IMR-90 (cell line): ENCODE measurements around the gene NUDT15. TPM values are rescaled to one million over a fixed set of nuclear protein-coding genes. Genes with fewer than 3 reads are reported as not detected.
A peak's percentile ranks its signal among the peaks of the same experiment; 100 is the strongest.

Experiments
- ATAC-seq: fragments of 200-7000 bp; cut with Tn5 transposase; 2 replicates; pipeline ENCODE4 v1.9.1; 2020; ENCODE audit warnings: low read depth, mild to moderate bottlenecking, moderate library complexity
- BruUV-seq: library from RNA; stranded (reverse); fragments of 400-500 nt; replicated peaks from 2 replicates; lab custom pipeline; 2021; lab: Mats Ljungman, UMichigan
- CTCF ChIA-PET: fragments of 300-600 bp; formaldehyde crosslinking; extraction: SDS; loops from one replicate; lab custom pipeline; 2021; ENCODE audit warnings: antibody characterized with exemption; lab: Yijun Ruan, JAX
- POLR2A ChIA-PET: fragments of 300-600 bp; sonication (Branson Sonifier 250); formaldehyde crosslinking; loops from one replicate; lab custom pipeline; 2022; ENCODE audit warnings: antibody characterized with exemption; ENCODE audit not compliant: unreplicated experiment; lab: Charles Lee
- DNase-seq: peaks from one replicate; pipeline ENCODE4 v3.0.0; 2013
- H2AFZ ChIP-seq: replicated peaks from 2 replicates; pipeline ENCODE3; 2013; ENCODE audit warnings: low read length, mild to moderate bottlenecking; ENCODE audit not compliant: poor library complexity
- H2AK5ac ChIP-seq: 2 replicates; pipeline ENCODE4 v1.6.1; 2013; ENCODE audit warnings: low read depth, low read length, inconsistent platforms
- H2AK9ac ChIP-seq: replicated peaks from 2 replicates; pipeline ENCODE3; 2013; ENCODE audit warnings: mild to moderate bottlenecking, low read depth, low read length, moderate library complexity; ENCODE audit not compliant: poor library complexity
- H2BK120ac ChIP-seq: 2 replicates; pipeline ENCODE4 v1.6.1; 2013; ENCODE audit warnings: low read depth, low read length, inconsistent platforms
- H2BK15ac ChIP-seq: 3 replicates; pipeline ENCODE4 v1.6.1; 2013; ENCODE audit warnings: low read depth, low read length, inconsistent platforms
- H2BK20ac ChIP-seq: 2 replicates; pipeline ENCODE4 v1.6.1; 2013; ENCODE audit warnings: low read depth, mild to moderate bottlenecking, inconsistent platforms, low read length, moderate library complexity
- H2BK5ac ChIP-seq: 2 replicates; pipeline ENCODE4 v1.6.1; 2013; ENCODE audit warnings: mild to moderate bottlenecking, low read depth, low read length, inconsistent platforms; ENCODE audit not compliant: poor library complexity, severe bottlenecking
- H3K14ac ChIP-seq: replicated peaks from 2 replicates; pipeline ENCODE4 v1.6.1; 2013; ENCODE audit warnings: low read depth, low read length, inconsistent platforms
- H3K18ac ChIP-seq: 2 replicates; pipeline ENCODE4 v1.6.1; 2013; ENCODE audit warnings: low read depth, low read length, control low read depth
- H3K23ac ChIP-seq: 2 replicates; pipeline ENCODE4 v1.6.1; 2013; ENCODE audit warnings: low read depth, low read length, inconsistent platforms
- H3K27ac ChIP-seq: 2 replicates; pipeline ENCODE4 v1.5.1; 2013; ENCODE audit warnings: mild to moderate bottlenecking, control low read depth, low read length; ENCODE audit not compliant: insufficient read depth
- H3K27me3 ChIP-seq: 2 replicates; pipeline ENCODE4 v1.6.1; 2013; ENCODE audit warnings: low read length; ENCODE audit not compliant: control insufficient read depth, insufficient read depth
- H3K36me3 ChIP-seq: 2 replicates; pipeline ENCODE4 v1.6.1; 2013; ENCODE audit warnings: low read length, mixed read lengths; ENCODE audit not compliant: control insufficient read depth, insufficient read depth
- H3K4ac ChIP-seq: 2 replicates; pipeline ENCODE4 v1.6.1; 2013; ENCODE audit warnings: low read depth, low read length, inconsistent platforms
- H3K4me1 ChIP-seq: 2 replicates; pipeline ENCODE4 v1.6.1; 2013; ENCODE audit warnings: low read length, mixed read lengths; ENCODE audit not compliant: control insufficient read depth, insufficient read depth
- H3K4me2 ChIP-seq: 2 replicates; pipeline ENCODE4 v1.6.1; 2013; ENCODE audit warnings: low read depth, mild to moderate bottlenecking, control low read depth, low read length, moderate library complexity
- H3K4me3 ChIP-seq: 2 replicates; pipeline ENCODE4 v1.5.1; 2013; ENCODE audit warnings: low read depth, mild to moderate bottlenecking, control low read depth, low read length, moderate library complexity; ENCODE audit not compliant: insufficient read depth
- H3K56ac ChIP-seq: 2 replicates; pipeline ENCODE4 v1.6.1; 2013; ENCODE audit warnings: low read length, inconsistent platforms; ENCODE audit not compliant: insufficient read depth; ENCODE audit errors: extremely low read depth
- H3K79me1 ChIP-seq, 2 experiments: 2 replicates each; pipeline ENCODE4 v1.6.1; 2013; ENCODE audit warnings: low read length in 2 of 2, inconsistent platforms in 1 of 2, low read depth in 1 of 2
- H3K9ac ChIP-seq: 2 replicates; pipeline ENCODE4 v1.6.1; 2013; ENCODE audit warnings: low read depth, low read length, control low read depth
- H3K9me1 ChIP-seq: 2 replicates; pipeline ENCODE4 v1.6.1; 2013; ENCODE audit warnings: low read length, inconsistent platforms; ENCODE audit not compliant: insufficient read depth
- H3K9me3 ChIP-seq: 2 replicates; pipeline ENCODE4 v1.6.1; 2013; ENCODE audit warnings: low read length; ENCODE audit not compliant: control insufficient read depth, insufficient read depth
- H4K20me1 ChIP-seq: 2 replicates; pipeline ENCODE4 v1.6.1; 2013; ENCODE audit warnings: low read length, inconsistent platforms; ENCODE audit not compliant: insufficient read depth
- H4K5ac ChIP-seq: 2 replicates; pipeline ENCODE4 v1.6.1; 2013; ENCODE audit warnings: mild to moderate bottlenecking, low read depth, low read length, control low read depth
- H4K8ac ChIP-seq, 2 experiments: 2 replicates each; pipeline ENCODE4 v1.6.1; 2013; ENCODE audit warnings: low read depth in 2 of 2, low read length in 2 of 2, control low read depth in 1 of 2, inconsistent platforms in 1 of 2
- H4K91ac ChIP-seq: 2 replicates; pipeline ENCODE4 v1.6.1; 2013; ENCODE audit warnings: low read depth, low read length, inconsistent platforms; ENCODE audit not compliant: insufficient read depth
- BHLHE40 ChIP-seq: fragments of 150-350 bp; IDR thresholded peaks from 2 replicates; pipeline ENCODE4 v1.6.1; 2016; ENCODE audit warnings: mild to moderate bottlenecking, low read depth, low read length
- CEBPB ChIP-seq: IDR thresholded peaks from 2 replicates; pipeline ENCODE4 v1.6.1; 2012; ENCODE audit warnings: low read depth, low read length, improper control_type of control experiment
- CHD1 ChIP-seq: IDR thresholded peaks from 2 replicates; pipeline ENCODE4 v1.6.1; 2012; ENCODE audit warnings: low read depth, low read length, improper control_type of control experiment
- FOS ChIP-seq: fragments of 150-350 bp; IDR thresholded peaks from 2 replicates; pipeline ENCODE4 v1.6.1; 2016; ENCODE audit warnings: low read depth, low read length
- MAFK ChIP-seq: IDR thresholded peaks from 2 replicates; pipeline ENCODE4 v1.6.1; 2012; ENCODE audit warnings: low read depth, low read length, improper control_type of control experiment
- POLR2A ChIP-seq: IDR thresholded peaks from 2 replicates; pipeline ENCODE4 v1.6.1; 2012; ENCODE audit warnings: mild to moderate bottlenecking, low read depth, low read length
- RAD21 ChIP-seq: IDR thresholded peaks from 2 replicates; pipeline ENCODE4 v1.6.1; 2012; ENCODE audit warnings: low read length, improper control_type of control experiment
- RCOR1 ChIP-seq: IDR thresholded peaks from 2 replicates; pipeline ENCODE4 v1.6.1; 2012; ENCODE audit warnings: mild to moderate bottlenecking, low read length, improper control_type of control experiment; ENCODE audit not compliant: insufficient replicate concordance
- RFX5 ChIP-seq: IDR thresholded peaks from 2 replicates; pipeline ENCODE4 v1.8.0; 2012; ENCODE audit warnings: low read depth, mild to moderate bottlenecking, low read length, moderate library complexity
- SMC3 ChIP-seq: fragments of 150-350 bp; IDR thresholded peaks from 2 replicates; pipeline ENCODE4 v1.6.1; 2016; ENCODE audit warnings: low read depth, mild to moderate bottlenecking, antibody characterized with exemption, low read length, moderate library complexity
- USF2 ChIP-seq: fragments of 150-350 bp; IDR thresholded peaks from 2 replicates; pipeline ENCODE4 v1.6.1; 2017; ENCODE audit warnings: mild to moderate bottlenecking, antibody characterized with exemption, low read length, low read depth
- WGBS, 2 experiments: methylation state at CpG; one replicate each; pipeline versions ENCODE4 v1.1.5 to v1.1.7; 2013; ENCODE audit warnings: missing lambda C conversion rate in 2 of 2; ENCODE audit not compliant: insufficient read length in 1 of 2; ENCODE audit errors: extremely low coverage in 2 of 2; 5-methylcytosine and 5-hydroxymethylcytosine counted together
- dilution Hi-C: fragments of 300-500 bp; cut with HindIII; formaldehyde crosslinking; loops from one replicate; pipeline ENCODE4 v1.14.3; 2018; ENCODE audit warnings: low sequenced_read_pairs; ENCODE audit not compliant: unreplicated experiment
- in situ Hi-C: fragments of 300-500 bp; cut with MboI; formaldehyde crosslinking; loops from 3 replicates; pipeline ENCODE4 v1.14.3; 2019; ENCODE audit warnings: low sequenced_read_pairs, inconsistent platforms, mixed read lengths
- intact Hi-C: fragments of 100-400 bp; cut with micrococcal nuclease; formaldehyde crosslinking; loops from 2 replicates; pipeline ENCODE4 v1.10.0; 2022
- polyA plus RNA-seq, 3 experiments: library from polyadenylated mRNA; depleted of rRNA; stranded (reverse); fragments of >200 nt; gene quantifications; 2 replicates each; pipeline ENCODE4 v1.2.3, GENCODE V29; 2012; ENCODE audit warnings: low replicate concordance in 1 of 3
- total RNA-seq: library from RNA; depleted of rRNA; stranded (reverse); fragments of >200 nt; gene quantifications from 2 replicates; pipeline ENCODE4 v1.2.3, GENCODE V29; 2012
- TF ChIP-seq, protein P1 (sequence below): conservative IDR thresholded peaks from 2 replicates; pipeline ENCODE4 v1.5.1; 2012; ENCODE audit warnings: mild to moderate bottlenecking, low read depth, low read length, improper control_type of control experiment

The NUDT15 gene
- total and polyA plus RNA-seq, 2 of the 4 experiments (the other 2 are of a cell fraction), result 13.1 to 14.2 TPM

DNA sequence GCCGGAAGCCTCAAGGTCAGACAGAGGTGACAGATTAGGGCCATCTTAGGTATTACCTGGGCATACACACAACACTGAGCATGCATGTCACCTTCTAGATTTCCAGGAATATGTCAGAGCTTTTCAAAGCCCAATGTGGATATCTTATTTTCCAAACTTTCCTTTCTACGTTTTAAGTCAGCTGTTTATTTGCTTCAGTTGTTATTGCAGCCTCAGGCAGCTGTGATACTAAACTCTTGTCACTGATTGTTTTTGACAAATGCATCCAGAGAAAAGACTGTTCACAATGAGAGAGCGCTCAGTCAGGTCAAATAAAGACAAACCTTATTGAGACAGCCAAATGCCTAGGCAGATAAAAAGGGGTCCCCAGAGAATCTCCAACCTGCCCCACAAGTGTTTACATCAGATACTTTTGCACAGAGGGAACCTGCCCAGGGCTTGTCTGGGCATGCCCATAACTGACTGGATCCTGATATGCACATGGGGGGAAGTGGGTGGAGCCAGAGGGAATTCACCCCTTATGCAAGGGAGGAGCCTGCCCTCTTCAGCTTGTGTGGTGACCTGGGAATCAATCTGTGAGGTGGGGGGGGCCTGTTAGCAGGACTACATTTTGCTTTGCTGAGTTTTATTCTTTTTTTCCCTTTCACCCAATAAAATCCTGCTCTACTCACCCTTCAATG is 28.9 kb downstream of the NUDT15 start:
- peaks cover 11% of the 10 kb centered on the region in 2 experiments for H3K79me1 ChIP-seq
- TF ChIP-seq CHD1, result no peak
- TF ChIP-seq RCOR1, result no peak
- no peak for TF ChIP-seq MAFK
- no peak for TF ChIP-seq USF2
- no peak for TF ChIP-seq CEBPB
- TF ChIP-seq RFX5, result no peak
- TF ChIP-seq BHLHE40, result no peak
- TF ChIP-seq, protein P1, sequence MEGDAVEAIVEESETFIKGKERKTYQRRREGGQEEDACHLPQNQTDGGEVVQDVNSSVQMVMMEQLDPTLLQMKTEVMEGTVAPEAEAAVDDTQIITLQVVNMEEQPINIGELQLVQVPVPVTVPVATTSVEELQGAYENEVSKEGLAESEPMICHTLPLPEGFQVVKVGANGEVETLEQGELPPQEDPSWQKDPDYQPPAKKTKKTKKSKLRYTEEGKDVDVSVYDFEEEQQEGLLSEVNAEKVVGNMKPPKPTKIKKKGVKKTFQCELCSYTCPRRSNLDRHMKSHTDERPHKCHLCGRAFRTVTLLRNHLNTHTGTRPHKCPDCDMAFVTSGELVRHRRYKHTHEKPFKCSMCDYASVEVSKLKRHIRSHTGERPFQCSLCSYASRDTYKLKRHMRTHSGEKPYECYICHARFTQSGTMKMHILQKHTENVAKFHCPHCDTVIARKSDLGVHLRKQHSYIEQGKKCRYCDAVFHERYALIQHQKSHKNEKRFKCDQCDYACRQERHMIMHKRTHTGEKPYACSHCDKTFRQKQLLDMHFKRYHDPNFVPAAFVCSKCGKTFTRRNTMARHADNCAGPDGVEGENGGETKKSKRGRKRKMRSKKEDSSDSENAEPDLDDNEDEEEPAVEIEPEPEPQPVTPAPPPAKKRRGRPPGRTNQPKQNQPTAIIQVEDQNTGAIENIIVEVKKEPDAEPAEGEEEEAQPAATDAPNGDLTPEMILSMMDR, result no peak
- no peak for TF ChIP-seq SMC3
- no peak for TF ChIP-seq POLR2A
- TF ChIP-seq RAD21, result no peak
- TF ChIP-seq FOS, result no peak
- peak overlapping the region; percentile 83 for H2BK5ac ChIP-seq
- dilution Hi-C loops (no loop called here), in situ Hi-C loops (no loop called here), intact Hi-C loops (no loop called here)
- H3K4ac ChIP-seq, result peak overlapping the region; percentile 87
- H2AK9ac ChIP-seq, result no peak overlapping the region
- ChIA-PET CTCF (no interaction called here), POLR2A (no interaction called here)
- H3K4me3 ChIP-seq, result no peak overlapping the region
- H2AK5ac ChIP-seq, result no peak overlapping the region
- no peak overlapping the region for H3K23ac ChIP-seq
- H3K9me3 ChIP-seq, result peaks cover 31% of the 10 kb centered on the region
- no peaks in the 10 kb centered on the region for H4K20me1 ChIP-seq
- H3K9ac ChIP-seq, result no peak overlapping the region
- peak overlapping the region; percentile 59; the same call in 1 of the 2 replicates for H3K56ac ChIP-seq
- peak overlapping the region; percentile 28; the same call in 1 of the 2 replicates for H3K14ac ChIP-seq
- H4K5ac ChIP-seq, result peak overlapping the region; percentile 87; the same call in 1 of the 2 replicates
- H2BK20ac ChIP-seq, result peak overlapping the region; percentile 81
- H3K9me1 ChIP-seq, result no peaks in the 10 kb centered on the region; the same call in 1 of the 2 replicates
- no TSS peak for BruUV-seq
- H2BK120ac ChIP-seq, result peak overlapping the region; percentile 77
- no peak overlapping the region for H3K4me2 ChIP-seq
- ATAC-seq (no peak; the same call in 1 of the 2 replicates), DNase-seq (peak; percentile 16)
- 80% methylated on average over 1 of the region's 3 CpGs; no CpG with 5 or more reads in 1 of the 2 experiments for WGBS, 2 experiments
- H2AFZ ChIP-seq, result no peak overlapping the region
- H3K36me3 ChIP-seq, result peaks cover 33% of the 10 kb centered on the region
- peak overlapping the region; percentile 35 to 76; a peak in 3 of 4 replicates for H4K8ac ChIP-seq
- H3K18ac ChIP-seq, result peak overlapping the region; percentile 85; the same call in 1 of the 2 replicates
- H2BK15ac ChIP-seq, result no peak overlapping the region
- H3K27ac ChIP-seq, result peak overlapping the region; percentile 41; the same call in 1 of the 2 replicates
- H3K4me1 ChIP-seq, result no peaks in the 10 kb centered on the region
- peak overlapping the region; percentile 75 for H4K91ac ChIP-seq
- no peaks in the 10 kb centered on the region for H3K27me3 ChIP-seq
